ENCODE data around the gene DHX29.

DHX29 gene

GRCh38 chr5:55303238-55303690 is 4.2 kb downstream of the DHX29 start:
- H3K36me3 ChIP-seq (ENCODE audit: control insufficient read depth, insufficient read depth, low read length): no peaks in the 10 kb centered on the region
- no peaks in the 10 kb centered on the region for H3K27me3 ChIP-seq (replicated peaks; ENCODE audit: control insufficient read depth, insufficient read depth, low read length)
- no peak for TF ChIP-seq CTCF (IDR thresholded peaks at IDR 0.05; ENCODE audit: insufficient read depth, low read length, poor library complexity, severe bottlenecking)
- H3K4me3 ChIP-seq (replicated peaks; ENCODE audit: low read depth, low read length): no peak overlapping the region
- no peak for DNase-seq (ENCODE audit: extremely low read depth, insufficient read length)

- Histone ChIP-seq H3K27me3 (replicated peaks; ENCODE audit: control insufficient read depth, insufficient read depth, low read length) (no peaks in the 10 kb centered on the region), H3K36me3 (ENCODE audit: control insufficient read depth, insufficient read depth, low read length) (no peaks in the 10 kb centered on the region; the same call in 1 of the 2 replicates), H3K4me3 (replicated peaks; ENCODE audit: low read depth, low read length) (no peak overlapping the region)
- no peak for TF ChIP-seq CTCF (IDR thresholded peaks at IDR 0.05; ENCODE audit: insufficient read depth, low read length, poor library complexity, severe bottlenecking)
- no peak for DNase-seq (ENCODE audit: extremely low read depth, insufficient read length)
Measured at GRCh38 chr5:55300890-55301289, 6.6 kb downstream of the DHX29 start.

DNA sequence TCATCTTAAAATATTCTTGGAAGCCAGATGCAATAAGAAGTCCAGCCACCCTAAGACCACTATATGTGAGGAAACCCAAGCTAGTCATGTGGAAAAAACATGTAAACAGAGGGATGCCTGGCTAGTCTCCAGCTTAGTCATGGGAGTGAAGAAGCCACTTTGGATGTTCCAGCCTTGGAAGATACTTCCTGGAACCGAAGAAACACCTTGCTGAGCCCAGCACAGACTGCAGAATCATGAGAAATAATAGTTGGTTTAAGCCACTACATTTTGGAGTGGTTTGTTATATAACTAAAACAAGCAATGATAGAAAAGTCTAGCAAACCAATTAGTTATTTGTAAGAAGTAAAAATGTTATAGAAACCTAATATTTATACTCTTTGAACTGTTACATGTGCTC is 12.6 kb downstream of the DHX29 start:
- Histone ChIP-seq H3K27me3 (replicated peaks; ENCODE audit: control insufficient read depth, insufficient read depth, low read length) (no peaks in the 10 kb centered on the region), H3K36me3 (ENCODE audit: control insufficient read depth, insufficient read depth, low read length) (no peaks in the 10 kb centered on the region; the same call in none of the 2 replicates), H3K4me3 (replicated peaks; ENCODE audit: low read depth, low read length) (no peak overlapping the region)
- TF ChIP-seq CTCF (IDR thresholded peaks at IDR 0.05; ENCODE audit: insufficient read depth, low read length, poor library complexity, severe bottlenecking): no peak
- no peak for DNase-seq (ENCODE audit: extremely low read depth, insufficient read length)

DNA sequence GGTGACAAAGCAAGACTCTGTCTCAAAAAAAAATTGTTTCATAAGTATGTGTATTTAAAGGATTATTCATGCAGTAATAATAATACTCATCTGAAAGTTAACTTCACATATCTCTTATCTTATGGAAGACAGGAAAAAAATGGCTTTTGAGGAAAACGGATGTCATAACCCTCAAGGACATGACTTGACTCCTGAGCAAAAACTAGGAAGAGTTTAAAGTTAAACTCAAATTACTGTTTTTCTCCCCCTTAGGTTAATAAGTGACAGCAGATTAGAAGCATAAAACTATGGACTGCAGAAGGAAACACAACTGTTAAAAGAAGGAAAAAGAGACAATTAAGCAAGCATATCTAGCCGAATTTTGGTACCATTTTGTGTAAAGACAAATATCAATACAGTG is 16.5 kb downstream of the DHX29 start:
- Histone ChIP-seq H3K27me3 (replicated peaks; ENCODE audit: control insufficient read depth, insufficient read depth, low read length) (no peaks in the 10 kb centered on the region), H3K4me3 (replicated peaks; ENCODE audit: low read depth, low read length) (no peak overlapping the region), H3K36me3 (ENCODE audit: control insufficient read depth, insufficient read depth, low read length) (no peaks in the 10 kb centered on the region; the same call in none of the 2 replicates)
- TF ChIP-seq CTCF (IDR thresholded peaks at IDR 0.05; ENCODE audit: insufficient read depth, low read length, poor library complexity, severe bottlenecking): no peak
- DNase-seq (ENCODE audit: extremely low read depth, insufficient read length): no peak

GRCh38 chr5:55289808-55290207 is 17.7 kb downstream of the DHX29 start:
- DNase-seq (ENCODE audit: extremely low read depth, insufficient read length): no peak
- Histone ChIP-seq H3K27me3 (replicated peaks; ENCODE audit: control insufficient read depth, insufficient read depth, low read length) (no peaks in the 10 kb centered on the region), H3K4me3 (replicated peaks; ENCODE audit: low read depth, low read length) (no peak overlapping the region), H3K36me3 (ENCODE audit: control insufficient read depth, insufficient read depth, low read length) (no peaks in the 10 kb centered on the region; the same call in none of the 2 replicates)
- no peak for TF ChIP-seq CTCF (IDR thresholded peaks at IDR 0.05; ENCODE audit: insufficient read depth, low read length, poor library complexity, severe bottlenecking)

DNA sequence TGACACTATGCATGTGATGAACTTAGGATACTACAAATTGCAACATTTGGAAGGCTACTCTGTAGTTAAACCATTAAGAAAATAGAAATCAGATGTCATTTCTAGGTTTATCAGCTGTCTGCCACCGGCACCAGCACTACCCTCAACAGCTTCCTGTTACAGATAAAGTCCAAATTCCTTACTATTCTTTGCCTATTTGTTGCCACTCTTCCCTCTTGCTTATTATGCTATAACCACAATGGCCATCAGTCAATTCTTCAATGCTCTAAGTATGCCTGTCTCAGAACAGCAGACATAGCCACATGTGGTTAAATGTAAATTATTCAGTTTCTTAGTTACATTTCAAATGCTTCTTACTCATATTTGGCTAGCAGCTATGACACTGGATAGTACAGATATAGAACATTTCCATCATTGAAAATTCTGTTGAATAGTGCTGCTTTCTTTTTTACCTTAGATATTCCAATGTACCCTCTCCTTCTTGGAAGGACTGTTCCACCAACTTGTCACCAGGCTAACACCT is 21.0 kb downstream of the DHX29 start:
- no peak for TF ChIP-seq CTCF (IDR thresholded peaks at IDR 0.05; ENCODE audit: insufficient read depth, low read length, poor library complexity, severe bottlenecking)
- Histone ChIP-seq H3K36me3 (ENCODE audit: control insufficient read depth, insufficient read depth, low read length) (peaks cover 5% of the 10 kb centered on the region), H3K27me3 (replicated peaks; ENCODE audit: control insufficient read depth, insufficient read depth, low read length) (no peaks in the 10 kb centered on the region), H3K4me3 (replicated peaks; ENCODE audit: low read depth, low read length) (no peak overlapping the region)
- no peak for DNase-seq (ENCODE audit: extremely low read depth, insufficient read length)

All from GM06990 (cell line).